ENCODE measurements around the gene GNG7.

DNA sequence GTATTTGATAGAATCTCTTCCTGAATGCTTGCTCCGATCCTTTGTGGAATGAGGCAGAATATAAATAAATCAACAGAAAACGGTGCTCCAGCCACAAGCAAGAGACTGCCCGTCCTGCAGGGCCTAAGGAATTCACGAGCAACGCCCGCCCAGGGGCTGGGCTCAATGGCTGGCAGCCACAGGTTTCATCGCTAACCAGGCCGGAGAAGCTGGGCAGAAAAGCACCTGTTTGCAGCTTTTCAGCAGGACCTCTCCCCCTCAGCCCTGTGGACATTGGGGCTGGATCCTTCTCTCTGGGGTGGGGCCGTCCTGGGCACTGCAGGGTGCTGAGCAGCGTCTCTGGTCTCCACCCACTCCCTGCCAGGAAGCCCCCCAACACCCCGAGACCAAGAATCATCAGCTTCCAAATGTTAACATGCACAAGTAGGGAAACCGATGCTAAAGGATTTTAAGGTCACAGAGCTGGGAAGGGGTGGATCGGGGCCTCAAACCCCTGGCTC lies 124.1 kb downstream of the GNG7 start:
- TF ChIP-seq CTCF (IDR thresholded peaks at IDR 0.05): no peak
- TF ChIP-seq POLR2A (IDR thresholded peaks at IDR 0.05): no peak
